Purkinje cell (primary cell): ENCODE results near the gene CXXC1. TPM values are rescaled to one million over a fixed set of nuclear protein-coding genes. Genes with fewer than 3 reads are reported as not detected.

Experiments used
- polyA plus RNA-seq: library from polyadenylated mRNA; unstranded; fragments of >200 nt; fragmentation: Nextera tagmentation; gene quantifications from 2 replicates; pipeline ENCODE4 v1.2.1, GENCODE V29; 2014

Gene CXXC1
- 12.0 and 19.8 TPM in 2 replicates for polyA plus RNA-seq

GRCh38 chr18:50287441-50288347, at the start of gene CXXC1:
Gene CXXC1, minus strand, starts transcription at chr18:50287692. Its CDS starts 103 bp downstream, at chr18:50287589.

GRCh38 chr18:50281295-50281971, 6.1 kb downstream of the CXXC1 start, which contains the start of gene MBD1:
Gene MBD1, minus strand, starts transcription at chr18:50281523. Its CDS starts 1,531 bp downstream, at chr18:50279992.

GRCh38 chr18:50266248-50266704, 21.2 kb downstream of the CXXC1 start, which contains the start of gene CFAP53:
Gene CFAP53, minus strand, starts transcription at chr18:50266495. Its CDS starts 91 bp downstream, at chr18:50266404.

Other genes with a start within 250 kb of the CXXC1 start
- 0.17 and 0.38 TPM in 2 replicates for gene MYO5B, start 92.5 kb downstream of the CXXC1 start, polyA plus RNA-seq
- 1.6 and 1.9 TPM in 2 replicates for gene CFAP53, start 21.2 kb downstream of the CXXC1 start, polyA plus RNA-seq
- gene MBD1, start 6.2 kb downstream of the CXXC1 start, polyA plus RNA-seq, result 7.2 and 10.6 TPM in 2 replicates
- 0.71 TPM in 1 of 2 replicates, not detected in the other for gene SKA1, start 87.4 kb upstream of the CXXC1 start, polyA plus RNA-seq